NCI-H2227 (cell line): ENCODE data around the gene ANO7.

Experiments used
- DNase-seq: peaks from one replicate; lab custom pipeline; 2025; ENCODE audit not compliant: unreplicated experiment; lab: John Stamatoyannopoulos, UW

The ANO7 gene, protein sequence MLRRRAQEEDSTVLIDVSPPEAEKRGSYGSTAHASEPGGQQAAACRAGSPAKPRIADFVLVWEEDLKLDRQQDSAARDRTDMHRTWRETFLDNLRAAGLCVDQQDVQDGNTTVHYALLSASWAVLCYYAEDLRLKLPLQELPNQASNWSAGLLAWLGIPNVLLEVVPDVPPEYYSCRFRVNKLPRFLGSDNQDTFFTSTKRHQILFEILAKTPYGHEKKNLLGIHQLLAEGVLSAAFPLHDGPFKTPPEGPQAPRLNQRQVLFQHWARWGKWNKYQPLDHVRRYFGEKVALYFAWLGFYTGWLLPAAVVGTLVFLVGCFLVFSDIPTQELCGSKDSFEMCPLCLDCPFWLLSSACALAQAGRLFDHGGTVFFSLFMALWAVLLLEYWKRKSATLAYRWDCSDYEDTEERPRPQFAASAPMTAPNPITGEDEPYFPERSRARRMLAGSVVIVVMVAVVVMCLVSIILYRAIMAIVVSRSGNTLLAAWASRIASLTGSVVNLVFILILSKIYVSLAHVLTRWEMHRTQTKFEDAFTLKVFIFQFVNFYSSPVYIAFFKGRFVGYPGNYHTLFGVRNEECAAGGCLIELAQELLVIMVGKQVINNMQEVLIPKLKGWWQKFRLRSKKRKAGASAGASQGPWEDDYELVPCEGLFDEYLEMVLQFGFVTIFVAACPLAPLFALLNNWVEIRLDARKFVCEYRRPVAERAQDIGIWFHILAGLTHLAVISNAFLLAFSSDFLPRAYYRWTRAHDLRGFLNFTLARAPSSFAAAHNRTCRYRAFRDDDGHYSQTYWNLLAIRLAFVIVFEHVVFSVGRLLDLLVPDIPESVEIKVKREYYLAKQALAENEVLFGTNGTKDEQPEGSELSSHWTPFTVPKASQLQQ

DNA sequence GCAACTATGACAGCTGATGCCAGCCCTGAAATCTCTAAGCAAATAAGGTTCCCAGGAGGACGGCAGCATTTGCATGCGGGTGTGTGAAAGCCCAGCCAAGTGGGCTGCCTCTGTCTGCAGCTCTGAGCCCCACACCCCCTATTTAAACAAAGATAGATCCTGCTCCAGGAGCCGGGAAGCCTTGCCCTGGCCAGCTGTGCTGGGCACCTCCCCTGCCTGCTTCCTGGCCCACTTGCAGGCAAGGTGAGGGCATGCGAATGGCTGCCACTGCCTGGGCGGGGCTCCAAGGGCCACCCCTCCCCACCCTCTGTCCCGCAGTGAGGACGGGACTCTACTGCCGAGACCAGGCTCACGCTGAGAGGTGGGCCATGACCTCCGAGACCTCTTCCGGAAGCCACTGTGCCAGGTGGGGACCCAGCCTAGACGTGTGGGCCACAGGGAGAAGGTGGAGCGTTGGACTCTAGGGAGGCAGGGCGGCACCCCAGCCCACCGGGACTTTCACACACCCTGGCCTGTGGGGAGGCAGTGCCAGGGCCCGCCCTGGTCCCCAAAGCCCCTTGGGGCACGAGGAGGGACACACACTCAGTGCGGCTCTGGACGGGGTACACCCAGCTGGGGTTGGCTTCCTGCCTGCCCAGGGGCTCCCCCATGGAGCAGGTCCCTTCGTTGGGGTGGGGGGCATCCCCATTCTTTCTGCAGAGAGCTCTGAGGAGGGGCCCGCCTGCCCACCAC lies at the start of gene ANO7:
ANO7 (plus strand) TSS at position 317 of the 732 bp plus-strand sequence. CDS start 1,387 bp downstream, outside the sequence.
- no peak for DNase-seq

DNA sequence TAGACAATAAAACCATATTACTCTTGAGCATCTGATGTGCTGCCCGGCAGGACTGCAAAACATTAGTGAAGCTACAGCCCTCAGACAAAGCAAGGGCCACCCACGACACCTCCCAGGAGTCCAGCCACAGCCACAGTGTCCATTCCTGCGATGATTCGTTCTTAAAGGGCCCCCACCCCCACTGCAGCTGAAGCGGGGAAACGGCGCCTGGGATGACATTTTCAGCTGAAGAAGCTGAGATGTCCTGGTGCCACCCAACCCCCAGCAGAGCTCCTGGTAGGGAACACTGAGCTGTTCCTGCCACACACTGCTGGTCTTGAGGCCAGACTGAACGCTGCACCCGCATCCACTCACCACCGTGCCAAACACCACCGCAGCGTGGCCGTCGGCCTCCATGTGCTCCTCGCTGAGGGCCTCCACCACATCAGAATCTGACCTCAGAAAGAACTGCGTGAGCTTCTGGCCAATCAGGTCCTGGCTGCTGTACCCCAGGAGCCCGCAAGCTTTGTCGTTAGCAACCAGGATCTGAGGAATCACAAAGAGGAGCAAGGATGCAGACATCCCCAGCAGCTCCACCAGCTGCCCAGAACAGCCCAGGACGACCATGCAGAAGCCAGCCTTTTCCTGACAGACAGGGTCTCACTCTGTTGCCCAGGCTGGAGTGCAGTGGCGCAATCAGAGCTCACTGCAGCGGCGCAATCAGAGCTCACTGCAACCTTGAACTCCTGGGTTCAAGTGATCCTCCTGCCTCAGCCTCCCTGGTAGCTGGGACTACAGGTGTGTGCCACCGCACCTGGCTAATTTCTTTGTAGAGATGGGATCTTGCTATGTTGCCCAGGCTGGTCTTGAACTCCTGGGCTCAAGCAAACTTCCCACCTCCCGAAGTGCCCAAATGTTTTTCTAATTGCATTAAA lies 48.7 kb upstream of the ANO7 start:
- no peak for DNase-seq

DNA sequence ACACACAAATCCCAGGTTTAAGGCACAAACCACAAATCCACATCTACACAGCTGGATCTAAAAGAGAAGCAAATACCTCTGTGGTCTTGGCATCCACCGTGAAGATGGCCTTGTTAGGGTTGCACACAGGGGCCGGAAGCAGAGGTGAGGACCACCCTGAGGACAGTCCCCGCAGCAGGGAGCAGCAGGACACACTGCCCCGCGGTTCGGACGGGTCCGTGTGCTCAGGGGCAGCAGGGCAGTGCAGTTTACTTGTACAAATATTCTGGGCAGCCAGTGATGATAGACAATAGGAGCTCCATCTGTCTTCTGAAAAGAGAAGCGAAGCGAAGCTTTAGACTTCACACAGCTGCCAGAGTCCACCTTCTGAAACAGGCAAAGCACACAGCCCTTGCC lies 48.0 kb upstream of the ANO7 start:
- no peak for DNase-seq

DNA sequence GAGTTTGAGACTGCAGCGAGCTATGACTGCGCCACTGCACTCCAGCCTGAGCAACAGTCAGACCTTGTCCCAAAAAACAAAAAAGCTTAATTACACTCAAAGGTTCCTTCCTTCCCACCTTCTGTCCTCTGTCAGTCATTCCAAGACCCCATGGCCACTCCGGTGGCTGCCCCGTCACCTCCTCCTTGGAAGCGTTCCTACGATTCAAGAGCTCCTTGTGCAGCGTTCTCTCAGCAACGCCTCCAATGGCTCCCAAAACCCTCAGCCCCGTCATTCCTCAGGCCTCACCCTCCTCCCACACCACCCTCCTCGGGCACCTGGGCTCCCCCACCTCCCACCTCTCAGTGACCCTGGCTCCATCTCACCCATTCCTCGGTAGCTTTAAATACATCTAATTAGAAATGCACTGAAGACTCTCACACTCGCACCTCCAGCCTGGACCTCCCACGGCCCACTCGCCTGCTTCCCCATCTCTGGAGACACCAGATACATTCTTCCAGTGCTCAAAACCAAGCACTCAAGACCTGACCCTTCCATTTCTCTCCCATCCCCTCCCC lies 47.2 kb upstream of the ANO7 start:
- DNase-seq = no peak

DNA sequence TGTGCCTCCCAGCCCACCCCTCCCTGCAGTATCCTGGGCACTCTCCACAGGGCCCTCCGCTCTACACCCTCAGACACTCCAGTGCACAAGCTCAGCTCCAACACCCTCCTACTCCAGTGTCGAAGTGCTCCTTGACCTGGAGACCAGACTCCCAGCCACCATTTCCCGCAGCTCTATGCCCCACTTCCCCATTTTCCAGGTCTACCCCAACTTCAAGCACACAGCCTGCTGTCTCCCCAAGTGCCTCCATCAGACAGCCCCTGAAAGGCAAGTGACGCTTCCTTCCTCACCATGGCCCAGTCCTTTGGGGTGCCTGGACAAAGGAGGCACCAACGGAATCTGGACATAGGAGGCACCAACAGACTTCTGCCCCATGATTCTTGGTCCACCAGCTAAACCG lies 46.4 kb upstream of the ANO7 start:
- no peak for DNase-seq

DNA sequence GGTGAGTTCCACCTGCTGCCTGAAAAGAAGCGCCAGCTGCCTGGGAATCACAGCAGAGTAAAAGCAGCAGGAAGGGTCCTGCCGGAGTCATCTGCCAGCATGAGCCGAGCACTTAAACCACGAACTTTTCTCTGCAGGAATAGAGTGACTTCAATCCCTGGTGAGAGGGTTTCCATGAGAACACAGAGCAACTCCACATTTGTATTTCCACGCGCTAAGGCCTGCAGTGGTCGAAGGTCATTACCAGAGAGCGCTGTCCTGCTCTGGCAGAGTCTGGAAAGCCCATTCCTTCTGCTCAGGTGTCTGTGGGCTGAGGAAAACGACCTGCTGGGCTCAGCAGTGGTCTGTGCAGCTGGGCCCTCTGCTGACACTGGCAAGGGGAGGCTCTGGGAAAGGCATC lies 45.9 kb upstream of the ANO7 start:
- no peak for DNase-seq

DNA sequence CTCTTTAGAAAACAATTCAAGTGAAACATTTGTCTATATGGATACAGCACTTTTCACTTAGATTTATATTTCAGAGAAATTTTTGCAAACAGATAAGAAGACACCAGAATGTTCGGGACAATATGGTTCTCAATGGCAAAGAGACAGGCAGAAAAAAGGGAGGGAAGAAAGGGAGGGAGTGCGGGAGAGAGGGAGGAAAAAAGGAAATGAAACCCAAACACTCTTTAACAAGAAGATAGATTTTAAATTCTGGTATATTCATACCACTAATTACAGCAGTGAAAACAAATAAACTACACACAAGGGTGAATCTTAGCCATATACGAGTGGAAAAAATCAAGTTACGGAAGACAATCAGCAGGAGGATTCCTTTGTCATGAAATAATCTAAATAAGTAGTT lies 42.2 kb upstream of the ANO7 start:
- DNase-seq = no peak

DNA sequence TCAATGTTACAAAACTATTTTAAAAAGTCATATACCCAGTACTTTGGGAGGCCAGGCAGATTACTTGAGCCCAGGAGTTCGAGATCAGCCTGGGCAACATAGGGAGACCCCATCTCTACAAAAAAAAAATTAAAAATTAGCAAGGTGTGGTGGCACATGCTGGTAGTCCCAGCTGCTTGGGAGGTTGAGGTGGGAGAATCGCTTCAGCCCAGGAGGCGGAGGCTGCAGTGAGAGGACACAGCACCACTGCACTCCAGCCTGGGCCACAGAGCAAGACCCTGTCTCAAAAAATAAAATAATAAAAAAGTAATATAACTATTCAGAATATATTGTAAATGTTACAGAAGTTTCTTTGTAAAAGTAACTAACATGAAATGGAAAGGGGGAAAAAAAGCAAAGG lies 41.1 kb upstream of the ANO7 start:
- no peak for DNase-seq

DNA sequence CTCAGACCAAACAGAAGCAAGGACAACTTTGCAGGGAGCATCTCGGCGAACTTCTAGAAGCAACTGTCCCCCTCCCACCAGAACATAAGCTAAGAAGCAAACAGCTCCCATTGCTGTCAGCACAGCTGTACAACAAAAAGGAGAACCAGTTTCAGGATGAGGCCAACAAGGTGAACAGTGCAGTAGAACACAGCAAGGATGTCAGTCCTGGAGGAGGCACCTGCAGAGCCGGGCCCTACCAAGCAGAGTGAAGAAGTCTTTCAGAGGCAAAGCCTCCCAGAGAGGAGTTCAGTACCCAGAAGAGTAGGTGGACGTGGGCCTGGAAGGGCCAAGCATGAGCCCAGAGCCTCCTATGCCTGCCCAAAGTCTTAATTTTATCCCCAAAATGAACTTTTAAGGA lies 40.2 kb upstream of the ANO7 start:
- DNase-seq = peak; percentile 10

DNA sequence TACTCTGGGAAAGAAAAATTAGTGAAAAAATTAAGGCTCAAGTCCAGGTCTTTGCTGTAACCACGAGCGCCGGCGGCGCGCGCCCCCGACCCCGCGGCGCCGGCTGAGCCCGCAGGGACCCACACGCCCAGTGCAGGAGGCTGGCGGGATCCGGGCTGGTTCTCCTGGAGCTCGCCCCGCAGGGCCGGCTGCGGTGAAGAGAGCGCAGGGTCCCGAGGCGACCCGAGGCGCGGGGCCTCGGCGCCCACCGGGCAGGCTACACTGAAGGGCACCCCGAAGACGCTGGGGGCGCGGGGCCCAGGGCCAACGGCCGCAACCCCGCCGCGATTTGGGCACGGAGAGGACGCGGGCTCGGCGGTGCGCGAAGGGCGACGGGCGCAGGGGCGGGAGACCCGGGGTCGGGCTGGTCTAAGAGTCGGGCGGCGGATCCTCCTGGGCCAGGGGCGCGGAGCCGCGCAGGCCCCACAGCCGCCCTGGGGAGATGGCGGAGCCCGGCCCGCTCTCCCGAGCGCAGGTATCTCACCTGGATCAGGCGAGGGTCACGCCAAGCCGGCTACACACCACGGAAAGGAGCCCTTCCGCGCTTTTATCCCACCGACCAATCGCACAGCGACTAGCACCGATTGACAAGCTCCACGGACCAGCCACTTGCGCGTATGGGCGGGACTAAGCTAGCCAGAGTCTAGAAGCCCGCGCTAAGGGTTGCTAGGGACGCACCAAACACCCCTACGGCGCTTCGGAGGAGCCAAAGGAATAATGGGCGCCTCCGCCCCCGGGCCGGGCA lies 39.4 kb upstream of the ANO7 start, which contains the start of gene PASK:
PASK (minus strand) TSS at position 582 of the 784 bp plus-strand sequence. CDS start 6,440 bp downstream, outside the sequence.
- peak; percentile 97 for DNase-seq

DNA sequence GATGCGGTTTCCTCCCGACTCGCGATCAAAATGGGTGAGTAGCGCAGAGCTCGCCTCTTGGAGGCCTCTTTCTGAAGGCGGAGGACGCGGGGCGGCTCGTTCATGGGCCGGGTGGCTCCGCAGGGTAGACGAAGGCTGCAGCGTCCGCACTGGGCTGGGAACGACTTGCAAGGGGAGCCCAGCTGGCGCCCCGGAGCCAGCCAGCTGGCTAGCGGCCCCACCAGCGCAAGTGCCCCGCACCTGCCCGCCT lies 38.9 kb upstream of the ANO7 start:
- DNase-seq = no peak

DNA sequence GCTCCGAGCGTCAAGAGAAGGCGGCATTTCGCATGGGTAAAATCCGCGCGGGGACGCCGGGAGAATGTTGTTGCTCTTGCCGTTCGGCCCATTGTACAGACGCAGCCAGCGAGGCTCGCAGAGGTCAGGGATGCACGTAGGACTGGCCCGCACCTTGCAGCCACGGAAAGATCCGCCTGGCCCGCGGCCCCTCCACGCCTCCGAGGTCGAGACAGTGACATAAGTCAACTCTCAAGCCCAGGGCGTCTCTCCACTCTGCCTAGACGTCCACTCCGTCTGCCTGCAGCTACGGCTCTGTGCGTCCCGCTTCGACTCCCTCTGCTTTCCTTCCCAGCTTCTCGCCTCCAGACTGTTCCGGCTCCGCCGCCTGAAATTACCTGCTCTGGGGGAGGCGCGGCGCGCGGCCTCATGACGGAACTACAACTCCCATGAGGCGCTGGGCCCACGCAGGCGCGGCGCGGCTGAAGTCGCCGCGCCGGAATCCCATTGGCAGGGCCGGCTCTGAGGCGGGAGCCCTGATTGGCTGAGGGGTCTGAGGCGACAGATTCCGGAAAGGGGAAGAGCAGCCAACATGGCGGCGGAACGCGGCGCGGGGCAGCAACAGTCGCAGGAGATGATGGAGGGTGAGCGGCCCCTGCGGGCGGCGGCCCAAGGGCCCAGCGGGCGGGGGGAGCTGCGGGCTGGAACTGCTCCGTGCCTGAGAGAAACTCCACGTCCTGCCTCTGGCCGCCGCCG lies 38.4 kb upstream of the ANO7 start, which contains the start of gene PPP1R7:
PPP1R7 (plus strand) TSS at position 543 of the 735 bp plus-strand sequence; CDS start at position 572, 29 bp downstream.
- peak; percentile 97 for DNase-seq

DNA sequence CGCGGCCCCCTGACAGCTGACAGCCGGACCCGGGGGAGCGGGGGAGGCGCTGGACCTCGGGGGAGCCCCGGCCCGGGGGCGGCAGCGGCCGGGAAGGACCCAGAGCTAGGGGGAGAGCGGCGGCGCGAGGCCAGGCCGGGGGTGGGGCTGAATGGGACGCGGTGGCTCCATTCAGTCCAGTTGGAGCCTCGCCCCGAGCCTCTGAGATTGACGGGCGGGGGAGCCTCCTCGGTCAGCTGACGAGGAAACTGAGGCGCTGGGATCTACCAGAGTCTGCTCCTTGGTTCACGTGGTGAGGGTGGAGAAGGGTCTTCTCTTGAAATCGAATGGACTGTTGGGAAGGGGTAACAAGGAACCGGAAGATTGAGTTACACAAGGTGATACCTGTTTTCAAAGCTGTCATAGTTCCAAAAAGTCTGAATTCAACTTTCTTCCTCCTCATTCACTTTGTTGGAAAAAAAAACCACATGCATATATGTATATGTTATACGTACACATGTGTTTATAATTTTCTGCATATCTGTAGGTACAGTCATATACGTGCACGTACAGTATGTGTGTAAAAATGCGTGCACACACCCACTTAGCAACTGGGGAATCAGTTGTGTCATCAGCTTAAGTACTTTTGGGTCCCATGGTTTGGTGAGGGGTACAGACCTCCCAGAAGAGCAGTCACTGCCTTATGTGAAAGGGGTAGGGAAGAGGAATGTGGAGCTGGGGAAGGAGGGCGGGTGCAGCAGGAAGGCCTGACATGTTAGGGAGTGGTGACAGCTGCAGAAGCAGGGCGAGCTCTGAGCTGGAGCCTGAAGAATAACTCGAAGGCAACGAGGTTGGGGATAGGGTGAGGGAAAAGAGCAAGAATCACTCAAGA lies 37.6 kb upstream of the ANO7 start:
- no peak for DNase-seq

DNA sequence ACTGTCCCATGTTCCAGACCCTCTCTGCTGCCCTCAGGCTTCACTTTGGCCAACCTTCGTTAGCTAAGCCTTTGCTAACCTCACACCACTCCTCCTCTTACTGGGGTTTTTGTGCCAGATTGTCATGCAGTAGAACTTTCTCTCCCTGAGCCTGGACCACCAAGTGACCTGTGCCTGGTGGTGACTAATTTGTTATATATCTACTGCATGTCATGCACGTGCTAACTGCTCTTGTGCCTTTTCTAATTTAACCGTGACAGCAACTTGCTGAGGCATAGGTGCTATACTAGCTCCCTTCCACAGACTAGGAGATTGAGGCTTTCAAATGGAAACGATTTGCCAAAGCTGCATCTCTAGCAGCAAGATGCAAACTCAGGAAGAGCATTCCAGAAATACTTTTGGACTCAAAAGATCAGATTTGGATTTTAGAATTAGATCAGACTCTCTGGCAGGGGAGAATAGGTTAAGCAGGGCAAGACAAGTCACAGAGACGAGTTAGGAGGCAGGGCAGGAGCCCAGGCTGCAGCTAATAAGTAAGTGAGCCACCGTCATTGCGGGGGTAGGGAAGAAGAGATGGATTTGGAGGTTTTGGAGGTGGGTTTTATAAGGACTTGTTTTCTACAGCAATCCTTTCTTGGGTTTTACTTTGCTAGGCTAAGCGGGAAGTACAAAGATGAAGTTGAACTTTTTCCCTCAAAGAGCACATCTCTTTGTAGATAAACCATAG lies 36.4 kb upstream of the ANO7 start:
- no peak for DNase-seq

DNA sequence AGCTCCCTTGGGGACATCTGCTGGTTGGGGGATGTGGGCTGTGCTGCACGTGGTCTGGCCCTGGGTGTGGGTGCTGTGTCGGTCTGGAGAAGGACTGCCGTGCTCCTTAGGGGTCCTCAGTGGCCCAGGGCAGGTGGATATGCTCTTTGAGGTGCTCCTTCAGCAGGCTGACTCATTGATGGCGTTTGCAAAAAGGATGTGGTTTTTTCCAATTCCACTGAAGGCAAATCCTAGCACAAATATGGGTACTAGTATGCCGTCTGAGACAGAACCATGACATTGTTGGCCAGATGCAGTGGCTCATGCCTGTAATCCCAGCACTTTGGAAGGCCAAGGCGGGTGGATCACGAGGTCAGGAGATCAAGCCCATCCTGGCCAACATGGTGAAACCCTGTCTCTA lies 34.9 kb upstream of the ANO7 start:
- no peak for DNase-seq

DNA sequence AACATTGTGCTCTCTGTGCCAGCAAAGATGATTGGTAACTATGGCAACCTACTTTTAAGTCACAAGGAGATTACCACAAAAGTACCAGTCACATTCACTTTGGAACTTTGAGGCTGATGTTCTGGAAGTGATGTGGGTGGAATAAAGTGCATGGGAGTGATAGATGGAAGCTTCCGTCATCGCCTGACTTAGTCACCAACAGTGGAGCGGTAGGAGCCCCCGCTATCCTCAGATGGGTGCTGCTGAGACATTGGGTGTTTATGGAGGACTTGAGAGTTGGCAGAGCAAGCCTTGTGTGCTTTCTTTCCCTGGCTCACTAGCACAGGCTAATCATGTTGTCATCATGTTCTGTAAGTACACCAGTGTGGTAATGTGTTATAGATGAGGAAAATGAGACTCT lies 33.6 kb upstream of the ANO7 start:
- DNase-seq = no peak

DNA sequence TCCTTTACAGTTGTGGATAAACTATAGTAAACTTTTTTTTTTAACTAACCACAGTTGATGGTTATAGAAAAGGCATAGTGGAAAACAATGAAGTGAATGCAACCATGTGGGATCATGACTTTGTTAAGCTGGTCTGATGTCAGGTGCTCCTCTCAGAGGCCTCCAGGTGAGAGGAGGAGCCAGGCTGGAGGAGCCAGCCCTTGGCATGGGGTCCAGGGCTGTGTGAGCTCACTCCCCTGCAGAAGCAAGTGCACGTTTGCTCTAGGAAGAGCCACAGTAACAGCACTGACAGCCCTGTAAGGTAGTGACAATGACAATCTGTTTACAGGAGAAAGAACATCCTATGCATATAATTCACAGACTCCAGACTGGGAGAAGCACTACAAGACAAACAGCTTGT lies 32.5 kb upstream of the ANO7 start:
- DNase-seq = no peak
